Pons (tissue), 1 donor: Measurements from ENCODE around the gene ALKBH7.
A peak's percentile ranks its signal among the peaks of the same experiment; 100 is the strongest.
"Not testable (repeated sequence)": the region's sequence is repeated elsewhere in the genome, so short reads cannot be mapped to it uniquely, and the experiment has no call there.

ENCODE experiments used
- DNase-seq: peaks from one replicate; pipeline ENCODE4 v3.0.0-alpha.2; 2016; ENCODE audit warnings: low spot score

Gene ALKBH7, protein sequence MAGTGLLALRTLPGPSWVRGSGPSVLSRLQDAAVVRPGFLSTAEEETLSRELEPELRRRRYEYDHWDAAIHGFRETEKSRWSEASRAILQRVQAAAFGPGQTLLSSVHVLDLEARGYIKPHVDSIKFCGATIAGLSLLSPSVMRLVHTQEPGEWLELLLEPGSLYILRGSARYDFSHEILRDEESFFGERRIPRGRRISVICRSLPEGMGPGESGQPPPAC

DNA sequence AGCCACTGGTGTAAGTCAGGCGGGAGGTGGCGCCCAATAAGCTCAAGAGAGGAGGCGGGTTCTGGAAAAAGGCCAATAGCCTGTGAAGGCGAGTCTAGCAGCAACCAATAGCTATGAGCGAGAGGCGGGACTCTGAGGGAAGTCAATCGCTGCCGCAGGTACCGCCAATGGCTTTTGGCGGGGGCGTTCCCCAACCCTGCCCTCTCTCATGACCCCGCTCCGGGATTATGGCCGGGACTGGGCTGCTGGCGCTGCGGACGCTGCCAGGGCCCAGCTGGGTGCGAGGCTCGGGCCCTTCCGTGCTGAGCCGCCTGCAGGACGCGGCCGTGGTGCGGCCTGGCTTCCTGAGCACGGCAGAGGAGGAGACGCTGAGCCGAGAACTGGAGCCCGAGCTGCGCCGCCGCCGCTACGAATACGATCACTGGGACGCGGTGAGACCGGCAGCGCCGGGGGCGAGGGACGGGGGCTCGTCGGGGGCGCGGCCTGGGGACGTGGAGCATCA lies at the start of gene ALKBH7:
ALKBH7 (plus strand) TSS at position 201 of the 502 bp plus-strand sequence; CDS start at position 228, 27 bp downstream.
- DNase-seq, result peak; percentile 100

DNA sequence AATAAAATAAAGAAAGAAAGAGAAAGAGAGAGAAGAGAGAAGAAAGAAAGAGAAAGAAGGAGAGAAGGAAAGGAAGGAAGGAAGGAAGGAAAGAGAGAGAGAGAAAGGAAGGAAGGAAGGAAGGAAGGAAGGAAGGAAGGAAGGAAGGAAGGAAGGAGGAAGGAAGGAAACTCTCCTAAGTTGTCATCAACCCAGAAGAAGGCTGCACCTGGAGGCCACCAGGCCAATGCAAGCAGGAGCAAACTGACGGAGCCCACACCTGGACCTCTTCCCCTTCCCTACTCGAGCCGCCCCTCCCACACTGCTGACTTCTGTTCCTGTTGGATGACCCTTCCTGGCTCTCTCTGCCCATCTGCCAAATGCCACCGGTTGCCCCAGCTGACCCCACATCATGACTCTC lies 47.8 kb upstream of the ALKBH7 start:
- DNase-seq, result no peak

DNA sequence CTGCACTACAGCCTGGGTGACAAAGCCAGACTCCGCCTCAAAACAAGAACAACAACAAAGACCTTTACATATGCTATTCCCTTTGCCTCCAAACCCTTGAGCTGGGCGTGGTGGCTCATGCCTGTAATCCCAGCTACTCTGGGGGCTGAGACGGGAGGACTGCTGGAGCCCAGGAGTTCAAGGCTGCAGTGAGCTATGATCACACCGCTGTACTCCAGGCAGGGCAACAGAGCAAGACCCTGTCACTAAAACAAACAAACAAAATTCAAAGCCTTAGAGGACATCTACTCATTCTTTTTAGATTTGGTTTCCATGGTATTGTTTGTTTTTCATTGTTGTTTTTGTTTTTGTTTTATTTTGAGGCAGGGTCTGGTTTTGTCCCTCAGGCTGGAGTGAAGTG lies 47.0 kb upstream of the ALKBH7 start:
- no peak for DNase-seq

DNA sequence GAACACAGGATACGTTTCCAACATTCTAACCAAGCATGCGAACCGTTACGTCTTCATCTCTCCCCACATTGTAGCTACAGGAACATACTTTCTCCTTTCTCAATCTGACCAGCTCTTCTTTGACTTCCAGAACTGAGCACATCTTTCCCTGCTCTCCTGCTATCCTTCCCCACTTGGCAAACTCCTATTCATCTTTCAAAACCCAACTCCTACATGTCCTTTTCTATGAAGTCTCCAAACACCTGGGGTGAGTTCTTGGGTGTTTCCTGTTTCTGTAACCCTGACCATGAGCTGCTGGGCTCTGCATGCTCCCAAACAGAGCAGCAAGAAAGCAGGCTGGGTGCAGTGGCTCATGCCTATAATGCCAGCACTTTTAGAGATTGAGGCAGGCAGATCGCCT lies 45.8 kb upstream of the ALKBH7 start:
- no peak for DNase-seq

DNA sequence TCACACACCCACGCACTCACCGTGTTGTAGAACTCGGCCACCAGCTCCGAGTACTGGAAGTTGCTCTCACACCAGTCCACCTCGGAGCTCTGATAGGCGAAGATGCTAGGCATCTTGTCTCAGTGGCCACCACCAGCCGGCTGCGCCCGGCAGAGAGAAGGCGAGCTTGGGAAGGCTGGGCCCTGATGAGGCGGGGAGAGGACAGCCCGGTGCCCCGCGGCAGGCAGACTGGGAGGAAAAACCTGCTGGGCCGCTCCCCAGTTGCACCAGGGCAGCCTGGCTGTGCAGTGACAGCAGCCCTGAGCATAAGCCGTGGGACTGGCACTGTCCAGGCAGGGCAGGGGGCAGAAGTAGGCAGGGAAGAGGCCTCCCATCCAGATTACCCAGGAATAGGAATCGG lies 39.2 kb upstream of the ALKBH7 start, which contains the start of gene ACER1:
ACER1 (minus strand) TSS at position 174 of the 400 bp plus-strand sequence; CDS start at position 113, 61 bp downstream.
- DNase-seq, result no peak

DNA sequence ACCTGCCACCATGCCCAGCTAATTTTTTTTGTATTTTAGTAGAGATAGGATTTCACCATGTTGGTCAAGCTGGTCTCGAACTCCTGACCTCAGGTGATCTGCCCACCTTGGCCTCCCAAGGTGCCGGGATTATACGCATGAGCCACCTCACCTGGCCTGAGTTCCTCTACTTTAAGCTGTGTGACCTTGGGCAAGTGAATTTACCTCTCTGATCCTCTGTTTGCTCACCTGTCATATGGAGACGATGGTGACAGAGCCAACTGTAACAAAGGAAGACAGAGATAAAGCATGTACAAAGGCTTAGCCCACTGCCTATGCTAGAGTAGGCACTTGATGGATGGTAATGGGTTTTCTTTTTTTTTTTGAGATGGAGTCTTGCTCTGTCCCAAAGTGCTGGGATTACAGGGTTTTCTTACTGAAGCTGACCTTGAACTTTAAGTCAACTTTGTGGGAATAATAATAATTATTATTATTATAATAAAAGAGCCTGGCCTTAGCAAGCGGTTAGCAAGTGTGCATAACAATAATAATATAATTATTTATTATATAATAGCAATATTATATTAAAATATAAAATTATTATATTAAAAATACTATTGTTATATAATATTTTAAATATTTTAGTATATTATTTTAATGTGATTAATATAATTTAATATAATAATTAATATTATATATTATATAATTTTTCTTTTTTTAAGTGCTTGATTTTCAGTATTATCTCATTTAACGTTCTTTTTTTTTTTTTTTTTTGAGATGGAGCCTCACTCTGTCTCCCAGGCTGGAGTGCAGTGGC lies 37.9 kb upstream of the ALKBH7 start:
- DNase-seq, result no peak

DNA sequence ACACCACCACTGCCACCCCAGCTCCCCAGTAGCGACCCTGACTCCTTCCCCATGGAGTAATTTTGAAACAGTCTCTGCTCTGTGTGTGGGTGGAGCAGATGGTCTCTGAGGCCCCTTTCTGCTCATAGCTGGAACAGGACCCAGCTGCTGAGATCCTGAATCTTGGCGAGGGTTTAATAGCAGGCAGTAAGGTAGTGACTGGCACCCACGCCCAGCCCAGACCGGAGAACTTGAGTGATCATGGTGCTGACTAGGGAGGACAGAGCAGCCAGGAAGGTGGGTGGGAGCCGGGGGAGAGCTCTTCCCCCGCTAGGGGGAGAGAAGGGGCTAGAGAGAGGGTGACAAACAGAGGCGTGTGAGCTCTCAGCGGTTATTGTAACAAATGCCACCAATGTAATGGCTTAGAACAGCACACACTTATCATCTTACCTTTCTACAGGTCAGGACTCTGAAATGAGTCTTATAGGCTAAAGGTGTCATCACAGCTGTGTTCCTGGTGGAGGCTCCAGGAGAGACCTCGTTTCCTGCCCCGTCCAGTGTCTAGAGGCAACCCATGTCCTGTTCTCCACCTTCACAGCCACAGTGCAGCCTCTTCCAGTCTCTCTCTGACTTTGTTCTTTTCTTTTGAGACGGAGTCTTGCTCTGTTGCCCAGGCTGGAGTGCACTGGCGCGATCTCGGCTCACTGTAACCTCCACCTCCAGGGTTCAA lies 31.9 kb upstream of the ALKBH7 start:
- no peak for DNase-seq

DNA sequence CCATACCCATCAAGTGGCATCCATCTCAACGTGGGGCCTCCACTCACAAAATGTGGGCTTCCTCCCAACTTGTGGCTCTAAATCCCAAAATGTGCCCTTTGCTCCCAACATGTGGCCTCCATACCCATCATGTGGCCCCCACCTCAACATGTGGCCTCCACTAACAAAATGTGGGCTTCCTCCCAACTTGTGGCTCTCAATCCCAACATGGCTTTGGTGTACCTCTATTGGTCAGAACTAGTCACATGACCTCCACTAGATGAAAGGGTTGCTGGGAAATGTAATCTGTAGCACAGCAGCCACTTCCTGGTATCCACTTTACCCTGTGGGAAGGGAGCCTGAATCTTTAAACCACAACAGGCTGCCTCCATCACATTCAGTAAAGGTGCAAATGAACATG lies 29.1 kb upstream of the ALKBH7 start:
- no peak for DNase-seq

DNA sequence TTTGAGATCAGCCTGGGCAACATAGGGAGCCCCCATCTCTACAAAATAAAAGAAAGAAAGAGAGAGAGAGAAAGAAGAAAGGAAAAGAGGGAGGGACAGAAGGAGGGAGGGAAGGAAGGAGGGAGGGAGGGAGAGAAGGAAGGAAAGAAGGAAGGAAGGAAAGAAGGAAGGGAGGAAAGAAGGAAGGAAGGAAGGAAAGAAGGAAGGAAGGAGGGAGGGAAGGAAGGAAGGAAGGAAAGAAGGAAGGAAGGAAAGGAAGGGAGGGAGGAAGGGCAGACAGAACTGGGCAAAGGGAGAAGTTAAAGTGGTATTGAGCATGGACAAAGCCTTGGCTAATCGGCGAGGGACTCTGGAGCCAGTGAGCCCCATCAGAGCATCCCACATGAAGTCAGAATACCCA lies 23.3 kb upstream of the ALKBH7 start:
- DNase-seq, result not testable (repeated sequence)

DNA sequence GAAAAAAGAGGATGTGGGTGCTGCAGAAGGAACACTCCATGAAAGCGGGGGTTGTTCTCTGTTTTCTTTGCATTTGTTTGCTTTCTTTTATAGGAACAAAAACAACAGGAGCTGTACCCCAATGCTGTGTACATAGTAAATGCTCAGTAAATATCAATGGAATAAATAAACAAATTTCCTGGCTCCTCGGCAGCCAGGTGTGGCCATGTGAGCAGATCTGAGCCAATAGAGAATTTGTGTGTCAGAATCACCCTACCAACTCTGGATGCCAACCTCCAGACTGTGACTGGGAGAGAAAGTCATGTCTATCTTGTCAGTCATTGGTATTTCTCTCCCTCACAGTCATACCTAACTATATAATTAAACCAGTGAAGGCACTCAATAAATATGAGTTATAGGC lies 21.9 kb upstream of the ALKBH7 start:
- DNase-seq, result no peak

DNA sequence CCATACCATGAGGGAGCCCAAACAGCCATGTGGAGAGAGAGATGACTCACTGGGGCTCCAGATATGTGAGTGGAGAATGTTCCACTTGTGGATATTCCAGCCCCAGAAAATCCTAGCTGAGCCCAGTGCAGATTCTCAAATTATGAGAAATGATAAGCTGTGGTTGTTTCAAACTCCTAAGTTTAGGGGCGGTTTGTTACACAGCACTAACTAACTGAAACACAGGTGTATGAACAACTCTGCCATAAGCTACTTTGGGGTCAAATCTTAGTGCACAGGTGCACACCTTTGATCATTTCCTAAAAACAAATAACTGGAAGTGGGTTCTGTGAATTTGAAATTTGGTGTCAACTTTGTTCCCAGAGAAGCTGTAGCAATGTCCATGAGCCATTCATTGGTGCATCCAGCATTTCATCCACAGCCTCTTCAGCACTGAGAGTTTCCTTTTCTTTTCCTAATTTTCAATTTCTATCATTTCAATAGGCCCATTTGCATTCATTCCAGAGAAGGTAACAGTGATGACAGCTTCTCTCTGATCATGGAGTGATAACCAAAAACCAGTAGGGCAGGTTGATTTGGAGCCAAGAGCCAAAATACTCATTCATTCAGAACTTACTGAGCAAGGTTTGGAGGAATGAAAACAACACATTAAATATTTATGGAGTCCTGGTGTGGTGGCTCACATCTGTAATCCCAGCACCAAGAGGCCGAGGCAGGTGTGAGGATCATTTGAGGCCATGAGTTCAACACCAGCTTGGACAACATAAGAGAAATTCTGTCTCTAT lies 20.0 kb upstream of the ALKBH7 start:
- no peak for DNase-seq

DNA sequence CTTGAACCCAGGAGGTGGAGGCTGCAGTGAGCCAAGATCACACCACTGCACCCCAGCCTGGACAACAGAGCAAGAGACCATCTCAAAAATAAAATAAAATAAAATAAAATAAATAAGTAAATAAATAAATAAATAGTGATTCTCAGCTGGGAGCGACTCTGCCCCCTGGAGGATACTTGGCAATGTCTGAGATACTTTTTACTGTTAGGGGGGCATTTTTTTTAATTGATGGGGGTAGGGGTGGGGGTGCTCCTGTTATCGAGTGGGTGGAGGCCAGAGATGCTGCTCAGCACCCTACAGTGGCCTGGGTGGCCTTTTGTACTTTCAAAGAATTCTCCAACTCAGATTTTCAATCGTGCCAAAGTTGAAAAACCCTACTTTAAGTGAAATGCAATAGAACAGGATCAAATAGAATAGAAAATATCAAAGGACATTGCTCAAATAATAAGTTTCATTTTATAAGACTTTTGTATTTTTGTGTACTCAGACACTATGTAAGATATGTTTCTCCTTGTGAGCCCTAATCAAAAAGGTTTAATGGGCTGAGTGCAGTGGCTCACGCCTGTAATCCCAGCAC lies 18.4 kb upstream of the ALKBH7 start:
- no peak for DNase-seq

DNA sequence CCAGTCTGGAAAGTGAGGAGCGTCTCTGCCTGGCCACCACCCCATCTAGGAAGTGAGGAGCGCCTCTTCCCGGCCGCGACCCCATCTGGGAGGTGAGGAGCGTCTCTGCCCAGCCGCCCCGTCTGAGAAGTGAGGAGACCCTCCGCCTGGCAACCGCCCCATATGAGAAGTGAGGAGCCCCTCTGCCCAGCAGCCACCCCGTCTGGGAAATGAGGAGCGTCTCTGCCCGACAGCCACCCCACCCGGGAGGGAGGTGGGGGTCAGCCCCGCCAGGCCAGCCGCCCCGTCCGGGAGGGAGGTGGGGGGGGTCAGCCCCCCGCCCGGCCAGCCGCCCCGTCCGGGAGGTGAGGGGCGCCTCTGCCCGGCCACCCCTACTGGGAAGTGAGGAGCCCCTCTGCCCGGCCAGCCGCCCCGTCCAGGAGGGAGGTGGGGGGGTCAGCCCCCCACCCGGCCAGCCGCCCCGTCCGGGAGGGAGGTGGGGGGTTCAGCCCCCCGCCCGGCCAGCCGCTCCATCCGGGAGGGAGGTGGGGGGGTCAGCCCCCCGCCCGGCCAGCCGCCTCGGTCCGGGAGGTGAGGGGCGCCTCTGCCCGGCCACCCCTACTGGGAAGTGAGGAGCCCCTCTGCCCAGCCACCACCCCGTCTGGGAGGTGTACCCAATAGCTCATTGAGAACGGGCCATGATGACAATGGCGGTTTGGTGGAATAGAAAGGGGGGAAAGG lies 17.1 kb upstream of the ALKBH7 start:
- not testable (repeated sequence) for DNase-seq

DNA sequence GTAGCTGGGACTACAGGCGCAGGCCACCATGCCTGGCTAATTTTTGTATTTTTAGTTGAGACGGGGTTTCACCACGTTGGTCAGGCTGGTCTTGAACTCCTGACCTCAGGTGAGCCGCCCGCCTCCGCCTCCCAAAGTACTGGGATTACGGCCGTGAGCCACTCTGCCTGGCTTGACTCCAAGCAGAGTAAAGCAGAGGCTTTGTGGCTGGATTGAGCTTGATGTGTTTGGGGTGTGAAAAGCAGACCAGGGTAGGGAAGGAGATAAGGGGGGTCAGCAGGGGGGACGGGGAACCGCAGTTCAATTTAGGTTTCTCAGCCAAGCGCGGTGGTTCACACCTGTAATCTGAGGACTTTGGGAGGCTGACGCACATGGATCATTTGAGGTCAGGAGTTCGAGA lies 15.4 kb upstream of the ALKBH7 start:
- no peak for DNase-seq

DNA sequence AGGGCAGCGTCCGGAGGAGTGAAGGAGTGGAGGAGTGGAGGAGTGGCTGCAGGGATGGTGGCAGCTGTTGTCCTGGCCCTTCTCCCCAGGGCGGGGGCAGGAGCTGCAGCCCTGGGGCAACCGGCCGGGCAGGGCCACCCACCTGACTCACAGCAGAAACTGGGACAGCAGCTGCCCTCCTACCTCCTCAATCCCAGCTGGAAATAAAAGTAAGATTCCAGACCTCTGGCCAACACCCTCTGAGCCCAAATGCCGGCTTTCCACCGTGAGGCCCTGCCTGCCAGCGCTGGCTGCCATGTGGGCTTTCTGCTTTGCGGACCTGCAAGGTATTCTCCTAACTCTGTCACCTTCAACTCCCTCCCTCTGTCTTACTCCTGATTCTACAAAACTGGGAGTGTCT lies 14.6 kb upstream of the ALKBH7 start:
- no peak for DNase-seq

DNA sequence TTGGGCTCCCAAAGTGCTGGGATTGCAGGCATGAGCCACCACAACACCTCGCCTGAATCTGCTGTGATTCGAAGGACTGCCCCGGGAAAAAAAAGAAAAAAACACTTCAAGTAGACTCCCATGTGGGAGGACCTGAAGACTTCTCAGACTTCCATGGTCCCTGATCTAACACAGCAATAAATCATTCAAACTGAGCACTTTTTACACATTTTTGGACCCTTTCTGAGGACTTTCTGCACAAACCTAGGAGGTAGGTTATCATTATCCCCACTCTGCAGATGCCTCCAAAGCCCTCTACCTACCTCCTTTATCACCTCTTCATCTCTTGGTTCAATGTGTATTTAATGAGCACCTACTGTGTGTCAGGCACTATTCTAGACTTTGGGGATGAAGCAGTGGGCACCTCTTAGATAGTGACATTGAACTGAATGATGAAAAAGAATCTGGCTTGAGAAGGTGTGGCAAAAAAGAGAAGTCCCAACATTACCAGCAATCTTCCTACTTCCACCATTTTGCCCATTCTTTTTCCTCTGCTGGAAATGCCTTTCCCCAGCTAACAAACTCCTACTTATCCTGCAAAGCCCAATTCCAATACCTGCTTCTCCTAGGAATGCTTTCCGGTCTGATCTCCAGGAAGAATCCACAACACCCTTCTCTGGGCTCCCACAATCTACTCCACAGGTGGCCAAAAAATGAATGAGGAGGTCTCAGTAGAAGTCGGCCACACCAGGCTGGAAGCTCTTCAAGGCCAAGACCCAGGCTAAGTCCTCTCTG lies 12.8 kb upstream of the ALKBH7 start:
- no peak for DNase-seq

DNA sequence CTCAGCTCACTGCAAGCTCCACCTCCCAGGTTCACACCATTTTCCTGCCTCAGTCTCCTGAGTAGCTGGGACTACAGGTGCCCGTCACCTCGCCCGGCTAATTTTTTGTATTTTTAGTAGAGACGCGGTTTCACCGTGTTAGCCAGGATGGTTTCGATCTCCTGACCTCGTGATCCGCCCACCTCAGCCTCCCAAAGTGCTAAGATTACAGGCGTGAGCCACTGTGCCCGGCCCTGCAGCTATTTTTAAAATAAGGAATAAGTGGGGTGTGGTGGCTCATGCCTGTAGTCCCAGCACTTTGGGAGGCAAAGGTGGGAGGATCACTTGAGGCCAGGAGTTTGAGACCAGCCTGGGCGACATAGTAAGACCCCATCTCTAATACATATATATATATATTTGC lies 12.1 kb upstream of the ALKBH7 start:
- DNase-seq, result not testable (repeated sequence)

DNA sequence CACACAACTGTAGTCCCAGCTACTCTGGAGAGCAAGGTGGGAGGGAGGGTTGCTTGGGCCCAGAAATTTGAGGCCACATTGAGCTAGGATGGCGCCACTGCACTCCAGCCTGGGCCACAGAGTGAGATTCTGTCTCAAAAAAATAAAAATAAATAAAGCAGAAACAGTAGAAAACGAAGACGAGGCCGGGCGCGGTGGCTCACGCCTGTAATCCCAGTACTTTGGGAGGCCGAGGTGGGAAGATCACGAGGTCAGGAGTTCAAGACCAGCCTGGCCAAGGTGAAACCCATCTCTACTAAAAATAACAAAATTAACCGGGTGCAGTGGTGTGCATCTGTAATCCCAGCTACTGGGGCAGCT lies 11.8 kb upstream of the ALKBH7 start:
- DNase-seq, result not testable (repeated sequence)

DNA sequence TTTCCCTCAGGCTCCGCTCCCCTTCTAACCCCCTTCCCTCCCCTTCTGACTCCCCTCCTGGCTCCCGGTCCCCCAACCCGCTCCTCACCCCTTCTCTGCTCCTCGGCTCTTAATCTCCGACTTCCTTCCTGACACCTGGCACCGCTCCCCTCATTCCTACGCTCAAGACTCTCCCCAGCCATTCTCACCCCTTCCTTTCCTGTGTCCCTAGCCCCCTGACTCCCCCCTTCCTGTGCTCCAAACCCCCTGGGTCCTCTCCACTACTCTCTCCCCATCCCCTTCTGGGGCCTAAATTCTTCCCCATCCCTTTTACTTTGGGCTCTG lies 10.6 kb upstream of the ALKBH7 start:
- no peak for DNase-seq

DNA sequence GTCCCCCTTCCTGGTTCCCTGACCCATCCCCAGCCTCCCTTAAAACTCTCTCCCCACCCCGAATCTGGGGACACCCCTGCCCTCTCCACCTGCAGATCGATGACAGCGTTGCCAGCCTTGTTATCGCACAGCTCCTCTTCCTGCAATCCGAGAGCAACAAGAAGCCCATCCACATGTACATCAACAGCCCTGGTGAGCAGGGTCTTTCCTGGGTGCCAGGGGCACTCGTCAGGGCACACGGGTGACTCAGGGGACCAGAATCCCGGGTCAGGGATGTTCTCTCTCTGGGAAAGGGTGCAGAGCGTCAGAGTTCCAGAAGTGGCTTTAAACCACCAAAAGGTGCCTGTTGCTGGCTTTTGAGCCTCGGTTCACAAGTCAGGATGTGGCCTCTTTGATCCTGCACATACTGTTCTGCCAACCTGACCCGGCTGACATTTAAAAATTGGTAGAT lies 10.2 kb upstream of the ALKBH7 start:
- DNase-seq, result no peak
